HepG2 (cell line): ENCODE results near the gene GFPT1. TPM values are rescaled to one million over a fixed set of nuclear protein-coding genes. Genes with fewer than 3 reads are reported as not detected.
A peak's percentile ranks its signal among the peaks of the same experiment; 100 is the strongest.

Source experiments
- ATAC-seq: fragments of 200-7000 bp; cut with Tn5 transposase; 3 replicates; pipeline ENCODE4 v1.9.1; 2020; ENCODE audit warnings: mild to moderate bottlenecking, moderate library complexity
- BruUV-seq: library from RNA; stranded (reverse); fragments of 400-500 nt; replicated peaks from 2 replicates; lab custom pipeline; 2021; lab: Mats Ljungman, UMichigan
- CTCF ChIA-PET: fragments of 300-600 bp; formaldehyde crosslinking; extraction: SDS; loops from one replicate; lab custom pipeline; 2021; ENCODE audit warnings: low total read pairs, inconsistent platforms, low intra/inter-chr PET ratio; lab: Yijun Ruan, JAX
- POLR2A ChIA-PET: fragments of 350-600 bp; sonication (Branson Sonifier 250); formaldehyde crosslinking; loops from one replicate; lab custom pipeline; 2020; ENCODE audit warnings: antibody characterized with exemption, inconsistent platforms; lab: Yijun Ruan, JAX
- DNase-seq: peaks from one replicate; pipeline ENCODE4 v3.0.0-alpha.2; 2015; ENCODE audit warnings: low spot score
- FAIRE-seq: peaks from 3 replicates; lab custom pipeline; 2011; peaks lifted over from hg19 to GRCh38; lab: Jason Lieb, UNC
- H2AFZ ChIP-seq: one replicate; pipeline ENCODE4 v1.6.1; 2011; ENCODE audit warnings: low read length, inconsistent platforms
- H3K27ac ChIP-seq: fragments of 300-600 bp; 3 replicates; pipeline ENCODE4 v1.8.0; 2011; ENCODE audit warnings: mixed run types, mild to moderate bottlenecking, mixed read lengths, low read length, inconsistent platforms; ENCODE audit not compliant: insufficient read depth; ENCODE audit errors: extremely low read length
- H3K27me3 ChIP-seq, 2 experiments: fragments of 200-600 bp in 1 of 2; 2 replicates in 1 of 2; 3 replicates in 1 of 2; pipeline versions ENCODE4 v1.6.0 to v1.8.0; 2011; ENCODE audit warnings: low read length in 2 of 2, mild to moderate bottlenecking in 2 of 2, moderate library complexity in 2 of 2, inconsistent platforms in 1 of 2; ENCODE audit not compliant: insufficient read depth in 2 of 2, control insufficient read depth in 1 of 2
- H3K36me3 ChIP-seq, 2 experiments: fragments of 200-600 bp in 1 of 2; replicated peaks in 1 of 2; 2 replicates in 1 of 2; 3 replicates in 1 of 2; pipeline versions ENCODE4 v1.5.1 to v1.8.0; 2011; ENCODE audit warnings: low read length in 2 of 2, inconsistent platforms in 1 of 2; ENCODE audit not compliant: insufficient read depth in 2 of 2, control insufficient read depth in 1 of 2
- H3K4me1 ChIP-seq: 2 replicates; pipeline ENCODE4 v1.5.1; 2012; ENCODE audit warnings: low read length, inconsistent platforms; ENCODE audit not compliant: insufficient read depth
- H3K4me2 ChIP-seq: 2 replicates; pipeline ENCODE4 v1.6.0; 2011; ENCODE audit warnings: low read depth, low read length, inconsistent platforms
- H3K4me3 ChIP-seq, 3 experiments: fragments of 200-600 bp in 1 of 3; sonication (generic), shearing (Covaris generic) in 1 of 3; replicated peaks in 1 of 3; 2 replicates each; pipeline ENCODE4 v1.5.1; 2011 to 2016; ENCODE audit warnings: low read length in 3 of 3, inconsistent platforms in 2 of 3, low read depth in 2 of 3, mild to moderate bottlenecking in 2 of 3, control low read depth in 1 of 3, mixed read lengths in 1 of 3; ENCODE audit not compliant: insufficient read depth in 1 of 3
- H3K79me2 ChIP-seq: one replicate; pipeline ENCODE4 v1.6.1; 2011; ENCODE audit warnings: low read length, inconsistent platforms; ENCODE audit not compliant: insufficient read depth
- H3K9ac ChIP-seq: 2 replicates; pipeline ENCODE4 v1.6.0; 2011; ENCODE audit warnings: mild to moderate bottlenecking, low read depth, low read length, inconsistent platforms; ENCODE audit not compliant: insufficient read depth
- H3K9me3 ChIP-seq: 2 replicates; pipeline ENCODE4 v1.5.1; 2012; ENCODE audit warnings: mild to moderate bottlenecking, low read length
- H4K20me1 ChIP-seq: 2 replicates; pipeline ENCODE4 v1.6.0; 2011; ENCODE audit warnings: inconsistent platforms, mild to moderate bottlenecking, low read length, moderate library complexity; ENCODE audit not compliant: insufficient read depth
- PATZ1 ChIP-seq: sonication (generic); formaldehyde crosslinking; IDR thresholded peaks from 2 replicates; pipeline ENCODE4 v1.4.0; 2020; ENCODE audit warnings: missing genetic modification reagents
- TAF1 ChIP-seq: sonication (generic); formaldehyde crosslinking; IDR thresholded peaks from 2 replicates; pipeline ENCODE4 v1.4.0; 2020; ENCODE audit warnings: missing genetic modification reagents
- TFAP4 ChIP-seq: sonication (generic); IDR thresholded peaks from 2 replicates; pipeline ENCODE4 v1.6.1; 2016; ENCODE audit warnings: low read depth, borderline replicate concordance
- ZNF567 ChIP-seq: sonication (generic); formaldehyde crosslinking; IDR thresholded peaks from 2 replicates; pipeline ENCODE4 v1.8.1; 2023; ENCODE audit warnings: mild to moderate bottlenecking, missing genetic modification reagents, borderline replicate concordance
- WGBS: methylation state at CpG from one replicate; pipeline ENCODE4 v1.1.6; 2017; ENCODE audit warnings: low lambda C conversion rate; 5-methylcytosine and 5-hydroxymethylcytosine counted together
- in situ Hi-C: cut with HindIII; loops from 2 replicates; pipeline ENCODE4 v1.10.0; 2017; ENCODE audit warnings: low pct_unique_long_range_greater_than_20kb; ENCODE audit not compliant: extremely low pct_ligation_motif_present
- intact Hi-C: fragments of 100-400 bp; cut with micrococcal nuclease; formaldehyde crosslinking; loops from one replicate; pipeline ENCODE4 v1.10.0; 2022; ENCODE audit not compliant: unreplicated experiment
- polyA plus RNA-seq, 8 experiments: library from polyadenylated mRNA; depleted of rRNA in 3 of 8; stranded (reverse) in 7 of 8; unstranded in 1 of 8; fragments of >200 nt; fragmentation: Illumina TruSeq in 4 of 8; extraction: Trizol in 4 of 8; gene quantifications; 2 replicates each; pipeline versions ENCODE4 v1.2.1 to v1.2.3, GENCODE V29; 2011 to 2016; ENCODE audit warnings: low read depth in 4 of 8, missing spikeins in 1 of 8, mixed read lengths in 1 of 8; ENCODE audit not compliant: insufficient read depth in 1 of 8
- total RNA-seq, 5 experiments: library from RNA; depleted of rRNA; stranded (reverse); fragments of >200 nt; fragmentation: Illumina TruSeq; extraction: Trizol; gene quantifications; 2 replicates each; pipeline ENCODE4 v1.2.3, GENCODE V29; 2016; ENCODE audit warnings: low read depth in 1 of 5

GFPT1 gene
- total and polyA plus RNA-seq, 2 of the 13 experiments (the other 11 are each of a cell fraction or from before 2014, with no cell fraction given): 24.0 to 84.9 TPM

- no peak for DNase-seq
- Histone ChIP-seq H3K4me2 (no peak overlapping the region), H2AFZ (no peak overlapping the region), H3K27ac (no peak overlapping the region), H3K27me3 (no peaks in the 10 kb centered on the region), H3K4me3 (no peak overlapping the region), H3K79me2 (no peaks in the 10 kb centered on the region), H3K36me3 (no peaks in the 10 kb centered on the region), H3K9ac (no peak overlapping the region), H4K20me1 (no peaks in the 10 kb centered on the region), H3K9me3 (peaks cover 7% of the 10 kb centered on the region; the same call in 1 of the 2 replicates), H3K4me1 (peaks cover 50% of the 10 kb centered on the region)
- peak; percentile 42 for TF ChIP-seq PATZ1 (CRISPR knock-in tag)
- TF ChIP-seq TAF1 (CRISPR knock-in tag): 0 out of 2 replicates have a peak, but pooled peaks have one; percentile 23
- peak; percentile 41; the same call in 1 of the 2 replicates for TF ChIP-seq TFAP4
- no peak for TF ChIP-seq ZNF567
- 88% methylated on average over 4 of the region's 4 CpGs for WGBS
- no TSS peak for BruUV-seq
- ATAC-seq: no peak
- ChIA-PET CTCF (no interaction called here), POLR2A (interaction anchor here (1.0 kb wide), 1 partner anchor 9 kb away, joined by 3 read pairs; no protein-coding TSS in a partner anchor)
- in situ Hi-C loops: loop anchor here (5.0 to 10.0 kb wide), 2 partner anchors 133 to 355 kb away; no protein-coding TSS in a partner anchor
- no peak for FAIRE-seq
- intact Hi-C loops: no loop called here
Measured at GRCh38 chr2:69299772-69300516, 87.1 kb downstream of the GFPT1 start.
